H1 (cell line): ENCODE results near the gene CALD1.

Experiments
- CHD2 ChIP-seq: IDR thresholded peaks from 2 replicates; pipeline ENCODE4 v1.6.1; 2012; ENCODE audit warnings: low read length, improper control_type of control experiment
- CTCF ChIP-seq, 3 experiments: IDR thresholded peaks; 1 replicate in 2 of 3; 2 replicates in 1 of 3; pipeline versions ENCODE4 v1.5.1 to v1.6.1; 2011; ENCODE audit warnings: low read length in 3 of 3, mild to moderate bottlenecking in 3 of 3, inconsistent platforms in 2 of 3, low read depth in 1 of 3, moderate library complexity in 1 of 3; ENCODE audit not compliant: insufficient read depth in 1 of 3; ENCODE audit errors: control extremely low read depth in 1 of 3
- EP300 ChIP-seq, 2 experiments: IDR thresholded peaks; 1 replicate in 1 of 2; 2 replicates in 1 of 2; pipeline ENCODE4 v1.6.1; 2011 to 2012; ENCODE audit warnings: low read depth in 2 of 2, low read length in 2 of 2, mild to moderate bottlenecking in 2 of 2, borderline replicate concordance in 1 of 2, inconsistent platforms in 1 of 2, moderate library complexity in 1 of 2

- TF ChIP-seq EP300 (IDR thresholded peaks at IDR 0.05; ENCODE audit: borderline replicate concordance in 1 of 2, low read depth in 2 of 2, low read length in 2 of 2), result no peak
- no peak for TF ChIP-seq CTCF (IDR thresholded peaks at IDR 0.05; ENCODE audit: control extremely low read depth in 1 of 3, insufficient read depth in 1 of 3, low read depth in 1 of 3, low read length in 3 of 3)
- TF ChIP-seq CHD2, result no peak
These were observed 15.1 kb upstream of the CALD1 start for GRCh38 chr7:134764365-134764764.
